Smooth muscle cell (in vitro differentiated cells): ENCODE results near the gene GRIK3. TPM values are rescaled to one million over a fixed set of nuclear protein-coding genes. Genes with fewer than 3 reads are reported as not detected.
A peak's percentile ranks its signal among the peaks of the same experiment; 100 is the strongest.

Experiments
- DNase-seq: peaks from one replicate; lab custom pipeline; 2025; ENCODE audit not compliant: unreplicated experiment; lab: John Stamatoyannopoulos, UW
- H2AFZ ChIP-seq: fragments of 200-600 bp; sonication (generic); 2 replicates; pipeline ENCODE4 v1.6.0; 2016; ENCODE audit warnings: antibody characterized with exemption, low read depth, mild to moderate bottlenecking
- H3F3A ChIP-seq: fragments of 200-600 bp; sonication (generic); 2 replicates; pipeline ENCODE4 v1.6.0; 2017; ENCODE audit warnings: antibody characterized with exemption, low read depth
- H3K27ac ChIP-seq: fragments of 200-600 bp; sonication (generic); 2 replicates; pipeline ENCODE4 v1.5.1; 2016; ENCODE audit warnings: low read depth, mild to moderate bottlenecking
- H3K27me3 ChIP-seq: fragments of 200-600 bp; sonication (generic); 2 replicates; pipeline ENCODE4 v1.6.1; 2016; ENCODE audit warnings: low read depth, mild to moderate bottlenecking
- H3K36me3 ChIP-seq: fragments of 200-600 bp; sonication (generic); 2 replicates; pipeline ENCODE4 v1.5.1; 2016; ENCODE audit warnings: low read depth
- H3K4me1 ChIP-seq: fragments of 200-600 bp; sonication (generic); 2 replicates; pipeline ENCODE4 v1.5.1; 2016; ENCODE audit warnings: low read depth
- H3K4me2 ChIP-seq: fragments of 200-600 bp; sonication (generic); 2 replicates; pipeline ENCODE4 v1.6.0; 2016; ENCODE audit warnings: mild to moderate bottlenecking
- H3K4me3 ChIP-seq: fragments of 200-600 bp; sonication (generic); 2 replicates; pipeline ENCODE4 v1.5.1; 2016; ENCODE audit warnings: mild to moderate bottlenecking
- H3K79me2 ChIP-seq: fragments of 200-600 bp; sonication (generic); 2 replicates; pipeline ENCODE4 v1.6.0; 2016; ENCODE audit warnings: low read depth, mild to moderate bottlenecking
- H3K9ac ChIP-seq: fragments of 200-600 bp; sonication (generic); 2 replicates; pipeline ENCODE4 v1.6.0; 2016; ENCODE audit warnings: low read depth
- H3K9me3 ChIP-seq: fragments of 200-600 bp; sonication (generic); replicated peaks from 2 replicates; pipeline ENCODE4 v1.5.1; 2016; ENCODE audit warnings: low read depth
- H4K20me1 ChIP-seq: fragments of 200-600 bp; sonication (generic); 2 replicates; pipeline ENCODE4 v1.6.0; 2016; ENCODE audit warnings: low read depth
- CTCF ChIP-seq: fragments of 200-600 bp; sonication (generic); IDR thresholded peaks from 2 replicates; pipeline ENCODE4 v1.5.1; 2017; ENCODE audit warnings: borderline replicate concordance, mild to moderate bottlenecking, antibody characterized with exemption; ENCODE audit not compliant: insufficient read depth, poor library complexity, severe bottlenecking
- WGBS: methylation state at CpG from one replicate; pipeline ENCODE4 v1.1.7; 2016; ENCODE audit warnings: low lambda C conversion rate; 5-methylcytosine and 5-hydroxymethylcytosine counted together
- polyA plus RNA-seq: library from polyadenylated mRNA; unstranded; fragments of >200 nt; fragmentation: Nextera tagmentation; extraction: Ambion mirVana; gene quantifications from 2 replicates; pipeline ENCODE4 v1.2.1, GENCODE V29; 2016
- total RNA-seq: library from RNA; depleted of rRNA; stranded (reverse); fragments of >200 nt; gene quantifications from 2 replicates; pipeline ENCODE4 v1.2.3, GENCODE V29; 2014

The GRIK3 gene
- total and polyA plus RNA-seq, 2 experiments from 2014 or later: 0.04 TPM; not detected in 1

GRCh38 chr1:36871146-36871971 is 163.0 kb downstream of the GRIK3 start:
- Histone ChIP-seq H2AFZ (no peak overlapping the region), H3K27ac (peak overlapping the region; percentile 68), H3K4me1 (no peaks in the 10 kb centered on the region), H3K9ac (no peak overlapping the region), H3K79me2 (no peaks in the 10 kb centered on the region), H3K4me2 (peak overlapping the region; percentile 39), H3K36me3 (no peaks in the 10 kb centered on the region), H4K20me1 (no peaks in the 10 kb centered on the region), H3K4me3 (no peak overlapping the region), H3K27me3 (no peaks in the 10 kb centered on the region), H3K9me3 (no peaks in the 10 kb centered on the region), H3F3A (peaks cover 6% of the 10 kb centered on the region)
- DNase-seq: no peak
- TF ChIP-seq CTCF: no peak
- WGBS: 50% methylated on average over 21 of the region's 21 CpGs

- no peak for TF ChIP-seq CTCF
- 51% methylated on average over 5 of the region's 5 CpGs for WGBS
- no peaks in the 10 kb centered on the region for H3K36me3 ChIP-seq
Observed at GRCh38 chr1:36869826-36870225, 164.5 kb downstream of the GRIK3 start.

GRCh38 chr1:36869054-36869453 is 165.3 kb downstream of the GRIK3 start:
- H3K9ac ChIP-seq: no peak overlapping the region
- H3K9me3 ChIP-seq: no peaks in the 10 kb centered on the region
- H4K20me1 ChIP-seq: no peaks in the 10 kb centered on the region
- no peaks in the 10 kb centered on the region for H3K4me1 ChIP-seq
- peaks cover 6% of the 10 kb centered on the region for H3F3A ChIP-seq
- no peak for TF ChIP-seq CTCF
- DNase-seq: no peak
- WGBS: 51% methylated on average over 6 of the region's 6 CpGs
- no peaks in the 10 kb centered on the region for H3K27me3 ChIP-seq
- no peak overlapping the region for H2AFZ ChIP-seq
- H3K36me3 ChIP-seq: no peaks in the 10 kb centered on the region
- no peak overlapping the region for H3K4me3 ChIP-seq
- H3K27ac ChIP-seq: no peak overlapping the region
- no peak overlapping the region for H3K4me2 ChIP-seq
- no peaks in the 10 kb centered on the region for H3K79me2 ChIP-seq

More at GRCh38 chr1:36869826-36870225, 164.5 kb downstream of the GRIK3 start:
- H3K9ac ChIP-seq: no peak overlapping the region
- no peaks in the 10 kb centered on the region for H3K4me1 ChIP-seq
- no peak for DNase-seq
- H3K4me3 ChIP-seq: no peak overlapping the region
- H3K4me2 ChIP-seq: no peak overlapping the region
- no peaks in the 10 kb centered on the region for H4K20me1 ChIP-seq
- H3K27ac ChIP-seq: no peak overlapping the region
- H2AFZ ChIP-seq: no peak overlapping the region
- no peaks in the 10 kb centered on the region for H3K27me3 ChIP-seq
- no peaks in the 10 kb centered on the region for H3K79me2 ChIP-seq
- no peaks in the 10 kb centered on the region for H3K9me3 ChIP-seq
- H3F3A ChIP-seq: peaks cover 6% of the 10 kb centered on the region

GRCh38 chr1:36867575-36867974 is 166.7 kb downstream of the GRIK3 start:
- H3K36me3 ChIP-seq: no peaks in the 10 kb centered on the region
- H3K79me2 ChIP-seq: no peaks in the 10 kb centered on the region
- no peaks in the 10 kb centered on the region for H3K4me1 ChIP-seq
- H4K20me1 ChIP-seq: no peaks in the 10 kb centered on the region
- WGBS: 70% methylated on average over 4 of the region's 4 CpGs
- H3K4me3 ChIP-seq: no peak overlapping the region
- H3K27ac ChIP-seq: no peak overlapping the region
- H3F3A ChIP-seq: peaks cover 6% of the 10 kb centered on the region
- no peak overlapping the region for H3K9ac ChIP-seq
- H3K27me3 ChIP-seq: no peaks in the 10 kb centered on the region
- no peak for DNase-seq
- H3K4me2 ChIP-seq: no peak overlapping the region
- no peaks in the 10 kb centered on the region for H3K9me3 ChIP-seq
- TF ChIP-seq CTCF: no peak
- no peak overlapping the region for H2AFZ ChIP-seq
